Right atrium auricular region (tissue), 2 donors: ENCODE results near the gene HLA-DPA1. TPM values are rescaled to one million over a fixed set of nuclear protein-coding genes. Genes with fewer than 3 reads are reported as not detected.

ENCODE experiments used
- DNase-seq: peaks from one replicate; pipeline ENCODE4 v3.0.0-alpha.2; 2019; ENCODE audit warnings: low spot score
- H3K27ac ChIP-seq, 2 donors: fragments of 200-600 bp; sonication (generic); 1 replicate in 1 of 2; 2 replicates in 1 of 2; pipeline ENCODE4 v1.5.1; 2016 to 2019
- H3K27me3 ChIP-seq, 2 donors: fragments of 200-600 bp; sonication (generic); one replicate each; pipeline versions ENCODE4 v1.5.1 to v1.6.0; 2017 to 2019
- H3K36me3 ChIP-seq: fragments of 200-600 bp; sonication (generic); one replicate; pipeline ENCODE4 v1.5.1; 2016
- H3K4me1 ChIP-seq, 2 donors: fragments of 200-600 bp; sonication (generic); one replicate each; pipeline versions ENCODE4 v1.5.1 to v1.6.0; 2017 to 2019
- H3K4me3 ChIP-seq, 2 donors: fragments of 200-600 bp; sonication (generic); 1 replicate in 1 of 2; 2 replicates in 1 of 2; pipeline ENCODE4 v1.5.1; 2017 to 2019; ENCODE audit warnings: mild to moderate bottlenecking in 1 of 2, moderate library complexity in 1 of 2
- H3K9me3 ChIP-seq, 2 donors: fragments of 200-600 bp; sonication (generic); one replicate each; pipeline ENCODE4 v1.5.1; 2019
- CTCF ChIP-seq, 2 donors: fragments of 200-600 bp; sonication (generic); IDR thresholded peaks; one replicate each; pipeline ENCODE4 v1.5.1; 2019; ENCODE audit warnings: antibody characterized with exemption in 2 of 2
- total RNA-seq, 2 donors: library from RNA; depleted of rRNA; stranded (reverse); fragments of >200 nt; gene quantifications; one replicate each; pipeline ENCODE4 v1.1.0, GENCODE V29; 2016

HLA-DPA1 gene
- total RNA-seq, 2 donors from 2014 or later = 13.1 to 60.5 TPM

GRCh38 chr6:33108307-33108706 lies 34.9 kb upstream of the HLA-DPA1 start:
- TF ChIP-seq CTCF (IDR thresholded peaks at IDR 0.05) = no peak
- Histone ChIP-seq H3K36me3 (no peaks in the 10 kb centered on the region), H3K9me3 (no peaks in the 10 kb centered on the region), H3K27ac (no peak overlapping the region), H3K4me1 (no peaks in the 10 kb centered on the region), H3K4me3 (no peak overlapping the region), H3K27me3 (no peaks in the 10 kb centered on the region)
- DNase-seq = no peak

DNA sequence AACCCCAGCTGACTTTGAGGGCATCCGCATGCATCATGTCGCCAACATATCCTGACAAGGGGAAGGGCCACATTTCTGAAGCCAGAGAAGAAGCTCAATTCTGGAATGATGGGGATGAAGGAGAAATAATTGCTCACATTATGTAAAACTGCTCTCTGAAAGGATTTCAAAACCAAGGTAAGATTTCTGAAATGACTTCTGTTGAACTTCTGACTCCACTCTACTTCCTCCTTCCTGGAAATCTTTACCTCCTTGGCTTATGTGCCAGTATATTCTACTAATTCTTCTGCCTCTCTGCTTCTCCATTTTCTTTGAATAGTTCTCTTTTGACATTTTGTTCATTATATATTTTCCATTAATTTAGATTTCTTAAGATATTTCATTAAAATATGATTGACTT lies 34.2 kb upstream of the HLA-DPA1 start:
- no peaks in the 10 kb centered on the region for H3K4me1 ChIP-seq
- no peak for DNase-seq
- H3K27me3 ChIP-seq = no peaks in the 10 kb centered on the region
- no peak overlapping the region for H3K27ac ChIP-seq
- no peaks in the 10 kb centered on the region for H3K9me3 ChIP-seq
- TF ChIP-seq CTCF (IDR thresholded peaks at IDR 0.05) = no peak
- no peak overlapping the region for H3K4me3 ChIP-seq
- no peaks in the 10 kb centered on the region for H3K36me3 ChIP-seq

DNA sequence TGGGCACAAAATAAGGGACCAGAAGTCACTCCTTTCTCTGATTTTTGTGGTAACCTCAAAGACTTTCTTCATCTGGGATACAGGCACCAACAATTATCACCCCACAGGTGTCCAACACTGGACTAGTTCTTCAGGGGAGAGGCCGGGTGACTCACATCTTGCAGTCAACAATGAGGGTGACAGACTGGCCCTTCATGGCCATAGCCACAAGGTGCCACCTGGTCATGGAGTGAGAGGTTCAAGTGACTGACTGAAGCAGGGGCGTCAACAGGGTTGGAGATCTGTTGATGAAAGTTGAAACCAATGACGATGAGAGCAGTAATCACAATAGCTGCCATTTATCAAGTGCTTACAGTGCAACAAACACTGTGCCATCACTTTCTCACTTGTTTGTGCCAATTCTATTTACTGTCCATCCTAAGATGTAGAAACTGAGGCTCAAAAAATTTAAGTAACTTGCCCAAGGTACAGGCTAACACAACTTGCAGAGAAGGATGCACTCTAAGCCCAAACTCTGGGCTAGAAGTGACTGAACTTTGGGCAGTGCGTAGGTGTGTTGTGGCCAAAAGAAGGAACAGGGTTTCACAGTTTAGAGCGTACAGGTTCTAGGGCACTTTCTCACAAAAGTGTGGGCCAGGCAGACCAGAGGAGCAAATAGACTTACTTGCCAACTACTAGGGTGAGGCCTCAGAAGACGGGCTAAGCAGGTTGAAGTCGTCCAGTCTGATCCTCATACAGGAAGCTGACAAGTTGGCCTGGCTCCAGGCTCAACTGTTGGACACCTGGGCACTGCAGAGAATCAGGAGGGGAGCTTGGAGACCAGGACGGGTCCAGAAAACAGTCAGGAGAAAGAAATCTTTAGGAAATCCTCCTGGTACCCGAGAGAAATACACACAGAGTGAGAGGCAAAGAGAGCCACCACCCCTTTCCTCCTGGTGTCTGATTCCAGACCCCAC lies 32.7 kb upstream of the HLA-DPA1 start:
- Histone ChIP-seq H3K27me3 (no peaks in the 10 kb centered on the region), H3K27ac (no peak overlapping the region), H3K4me3 (no peak overlapping the region), H3K36me3 (no peaks in the 10 kb centered on the region), H3K9me3 (peaks cover 0 to 3% of the 10 kb centered on the region in 2 donors), H3K4me1 (no peaks in the 10 kb centered on the region)
- DNase-seq = no peak
- TF ChIP-seq CTCF (IDR thresholded peaks at IDR 0.05) = no peak

DNA sequence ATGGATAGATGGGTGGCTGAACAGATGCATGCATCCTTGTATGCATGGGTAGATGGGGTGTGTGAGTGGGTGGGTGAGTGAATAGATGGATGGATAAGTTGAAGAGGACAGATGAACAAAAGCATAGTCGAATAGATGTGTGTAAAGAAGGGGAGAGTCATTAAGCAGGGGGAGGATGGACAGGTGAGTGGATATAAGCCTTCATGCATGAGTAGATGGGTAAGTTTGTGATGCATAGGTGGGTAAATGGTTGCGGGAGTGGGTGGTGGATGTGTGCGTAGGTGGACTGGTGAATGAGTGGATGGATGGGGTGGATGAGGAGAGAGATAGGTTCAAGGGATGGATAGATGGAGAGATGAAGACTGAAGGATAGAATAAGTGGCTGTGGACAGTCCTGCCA lies 31.9 kb upstream of the HLA-DPA1 start:
- Histone ChIP-seq H3K4me3 (no peak overlapping the region), H3K27me3 (no peaks in the 10 kb centered on the region), H3K9me3 (peaks cover 0 to 11% of the 10 kb centered on the region in 2 donors), H3K27ac (no peak overlapping the region), H3K36me3 (no peaks in the 10 kb centered on the region), H3K4me1 (no peaks in the 10 kb centered on the region)
- no peak for TF ChIP-seq CTCF (IDR thresholded peaks at IDR 0.05)
- DNase-seq = no peak

GRCh38 chr6:33104887-33105286 lies 31.4 kb upstream of the HLA-DPA1 start:
- Histone ChIP-seq H3K27ac (no peak overlapping the region), H3K27me3 (no peaks in the 10 kb centered on the region), H3K4me1 (no peaks in the 10 kb centered on the region), H3K9me3 (peaks cover 0 to 12% of the 10 kb centered on the region in 2 donors), H3K36me3 (no peaks in the 10 kb centered on the region), H3K4me3 (no peak overlapping the region)
- TF ChIP-seq CTCF (IDR thresholded peaks at IDR 0.05) = no peak
- DNase-seq = no peak
